Endothelial cell (in vitro differentiated cells): ENCODE measurements around the gene FYB2. TPM values are rescaled to one million over a fixed set of nuclear protein-coding genes. Genes with fewer than 3 reads are reported as not detected.

Source experiments
- DNase-seq: peaks from one replicate; pipeline ENCODE4 v3.0.0; 2021; ENCODE audit warnings: low spot score
- H3K27ac Mint-ChIP-seq: one replicate; pipeline ENCODE4 v1.8.0; 2021; ENCODE audit warnings: mixed read lengths, inconsistent platforms; ENCODE audit not compliant: unreplicated experiment
- H3K27me3 Mint-ChIP-seq: one replicate; pipeline ENCODE4 v1.8.0; 2021; ENCODE audit warnings: mild to moderate bottlenecking, moderate library complexity, mixed read lengths, inconsistent platforms; ENCODE audit not compliant: unreplicated experiment
- H3K36me3 Mint-ChIP-seq: one replicate; pipeline ENCODE4 v1.8.0; 2021; ENCODE audit warnings: mild to moderate bottlenecking, low read depth, mixed read lengths, inconsistent platforms; ENCODE audit not compliant: unreplicated experiment
- H3K4me1 Mint-ChIP-seq: one replicate; pipeline ENCODE4 v1.8.0; 2021; ENCODE audit warnings: mild to moderate bottlenecking, mixed read lengths, inconsistent platforms; ENCODE audit not compliant: unreplicated experiment
- H3K4me3 Mint-ChIP-seq: one replicate; pipeline ENCODE4 v1.8.0; 2021; ENCODE audit warnings: mild to moderate bottlenecking, mixed read lengths, inconsistent platforms; ENCODE audit not compliant: unreplicated experiment
- H3K9me3 Mint-ChIP-seq: one replicate; pipeline ENCODE4 v1.8.0; 2021; ENCODE audit warnings: mixed read lengths, inconsistent platforms; ENCODE audit not compliant: unreplicated experiment
- CTCF ChIP-seq: fragments of 200-600 bp; sonication (generic); IDR thresholded peaks from one replicate; pipeline ENCODE4 v1.5.0; 2021; ENCODE audit warnings: antibody characterized with exemption; ENCODE audit not compliant: unreplicated experiment
- total RNA-seq: library from RNA; stranded (reverse); fragmentation: NEBNext Ultra II Directional; extraction: Animal tissue kit (Norgen Biotek cat#: 25700); gene quantifications from one replicate; pipeline ENCODE4 v1.2.1, GENCODE V29; 2021; ENCODE audit not compliant: unreplicated experiment

Gene FYB2
- total RNA-seq, 1 donor from 2014 or later, result 0.18 TPM

GRCh38 chr1:56844545-56845136 is 25.4 kb upstream of the FYB2 start:
- no peaks in the 10 kb centered on the region for H3K4me1 Mint-ChIP-seq
- DNase-seq, result no peak
- no peak overlapping the region for H3K27ac Mint-ChIP-seq
- TF ChIP-seq CTCF, result no peak
- no peak overlapping the region for H3K4me3 Mint-ChIP-seq
- H3K27me3 Mint-ChIP-seq, result peaks cover 2% of the 10 kb centered on the region
- no peaks in the 10 kb centered on the region for H3K36me3 Mint-ChIP-seq
- no peaks in the 10 kb centered on the region for H3K9me3 Mint-ChIP-seq

DNA sequence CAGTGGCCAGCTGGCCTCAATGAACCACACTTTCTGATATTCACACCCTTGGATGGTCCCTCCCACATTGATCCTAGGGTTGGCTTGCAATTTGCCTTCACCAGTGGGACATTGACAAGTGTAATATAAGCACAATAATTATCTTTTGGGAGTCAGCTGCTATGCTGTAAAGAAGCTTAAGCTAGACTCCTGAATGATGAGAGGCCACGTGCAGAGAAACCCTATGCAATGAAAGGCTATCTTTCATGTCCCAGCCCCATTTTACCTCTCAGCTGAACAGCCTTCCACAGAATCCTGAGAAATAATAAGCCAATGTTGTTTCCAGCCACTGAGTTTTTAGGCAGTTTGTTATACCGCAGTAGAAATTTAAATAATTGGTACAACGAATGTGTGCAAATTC is 24.3 kb upstream of the FYB2 start:
- no peaks in the 10 kb centered on the region for H3K9me3 Mint-ChIP-seq
- no peak for TF ChIP-seq CTCF
- no peak overlapping the region for H3K4me3 Mint-ChIP-seq
- H3K4me1 Mint-ChIP-seq, result no peaks in the 10 kb centered on the region
- H3K36me3 Mint-ChIP-seq, result no peaks in the 10 kb centered on the region
- no peak for DNase-seq
- H3K27me3 Mint-ChIP-seq, result no peaks in the 10 kb centered on the region
- H3K27ac Mint-ChIP-seq, result no peak overlapping the region

DNA sequence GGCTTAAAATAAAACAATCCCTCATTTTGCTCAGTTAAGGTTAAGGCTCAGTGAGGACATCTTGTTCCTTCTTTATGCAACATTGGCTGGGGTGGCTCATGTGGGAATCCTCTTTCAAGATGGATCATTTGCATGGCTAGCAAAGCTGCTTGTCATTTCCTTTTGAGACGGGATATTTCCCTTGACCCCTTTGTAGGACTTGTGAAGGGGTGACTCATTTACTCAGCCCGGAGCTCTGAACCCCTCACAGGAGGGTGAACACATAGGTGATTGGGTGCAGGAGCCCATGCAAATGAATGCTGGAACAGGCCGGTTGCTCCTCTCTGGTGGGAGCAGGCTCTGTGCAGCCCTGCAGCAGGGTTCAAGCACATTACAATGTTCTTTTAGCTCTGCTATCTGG is 19.6 kb upstream of the FYB2 start:
- DNase-seq, result no peak
- H3K27me3 Mint-ChIP-seq, result no peaks in the 10 kb centered on the region
- H3K4me1 Mint-ChIP-seq, result no peaks in the 10 kb centered on the region
- H3K27ac Mint-ChIP-seq, result no peak overlapping the region
- H3K9me3 Mint-ChIP-seq, result no peaks in the 10 kb centered on the region
- no peaks in the 10 kb centered on the region for H3K36me3 Mint-ChIP-seq
- no peak overlapping the region for H3K4me3 Mint-ChIP-seq
- no peak for TF ChIP-seq CTCF

DNA sequence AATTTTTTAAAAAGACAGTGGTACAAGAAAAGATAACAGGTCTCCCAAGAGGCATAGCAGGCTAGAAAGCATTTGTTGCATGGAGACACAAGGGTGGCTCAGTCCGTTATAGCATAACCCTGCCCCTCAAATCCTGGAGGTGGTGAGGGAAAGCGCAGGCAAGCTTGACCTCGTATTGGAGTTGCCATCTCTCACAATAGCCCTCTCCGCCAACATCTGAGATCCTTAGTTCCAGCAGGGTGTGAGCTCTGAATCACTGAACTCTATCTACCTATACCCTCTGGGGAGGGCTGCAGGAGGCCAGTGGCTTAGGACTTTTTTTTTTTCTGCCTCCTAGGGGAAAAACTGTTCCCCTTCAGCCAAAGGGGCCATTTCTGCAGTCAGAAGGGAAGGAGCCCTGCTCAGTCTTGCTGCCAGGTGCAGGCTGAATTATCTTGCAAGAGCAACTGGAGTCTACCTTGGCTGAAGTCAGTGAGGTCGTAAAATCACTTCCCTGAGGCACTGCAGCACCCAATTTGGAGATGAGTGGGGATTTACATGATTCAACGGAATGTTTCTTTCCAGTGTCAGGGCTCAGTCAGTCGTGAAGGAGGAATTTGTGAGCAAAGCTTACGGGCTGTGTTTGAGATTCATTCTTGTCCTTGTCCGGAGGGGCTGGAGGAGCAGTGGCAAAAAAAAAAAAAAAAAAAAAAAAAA is 18.2 kb upstream of the FYB2 start:
- Mint-ChIP-seq H3K27ac (no peak overlapping the region), H3K4me3 (no peak overlapping the region), H3K27me3 (no peaks in the 10 kb centered on the region), H3K36me3 (no peaks in the 10 kb centered on the region), H3K4me1 (no peaks in the 10 kb centered on the region), H3K9me3 (no peaks in the 10 kb centered on the region)
- DNase-seq, result no peak
- TF ChIP-seq CTCF, result no peak

DNA sequence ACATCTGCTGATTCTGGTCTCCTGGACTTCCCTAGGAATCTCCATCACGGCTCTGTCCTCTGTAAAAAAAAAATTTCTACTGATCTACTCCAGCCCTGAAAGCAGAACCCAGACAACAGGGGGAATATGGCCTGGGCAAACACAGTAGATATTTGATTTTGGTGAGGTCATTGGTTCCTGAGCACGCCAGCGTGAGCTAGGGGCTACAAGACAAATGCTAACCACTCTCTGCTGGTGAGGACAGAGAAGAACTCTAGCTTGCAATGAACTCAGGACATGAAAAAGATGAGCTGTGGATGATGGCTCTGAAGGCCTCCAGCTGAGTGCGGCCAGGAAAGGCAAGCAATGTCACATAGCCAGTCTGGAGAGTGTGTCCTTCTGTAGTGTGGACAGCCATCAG is 17.2 kb upstream of the FYB2 start:
- no peaks in the 10 kb centered on the region for H3K27me3 Mint-ChIP-seq
- H3K9me3 Mint-ChIP-seq, result no peaks in the 10 kb centered on the region
- no peak overlapping the region for H3K4me3 Mint-ChIP-seq
- H3K4me1 Mint-ChIP-seq, result no peaks in the 10 kb centered on the region
- DNase-seq, result no peak
- no peaks in the 10 kb centered on the region for H3K36me3 Mint-ChIP-seq
- H3K27ac Mint-ChIP-seq, result no peak overlapping the region
- TF ChIP-seq CTCF, result no peak
